ENCODE results near the gene CDK2.
"Not testable (repeated sequence)": the region's sequence is repeated elsewhere in the genome, so short reads cannot be mapped to it uniquely, and the experiment has no call there.

The CDK2 gene

GRCh38 chr12:55982319-55982936 lies 15.8 kb downstream of the CDK2 start:
- no peak for DNase-seq

- DNase-seq, result no peak
These were observed 16.7 kb downstream of the CDK2 start for GRCh38 chr12:55983232-55983842.

GRCh38 chr12:55984861-55985260 lies 18.2 kb downstream of the CDK2 start:
- no peak for DNase-seq

GRCh38 chr12:55985341-55985740 lies 18.7 kb downstream of the CDK2 start:
- DNase-seq, result no peak

GRCh38 chr12:55985976-55986375 lies 19.3 kb downstream of the CDK2 start:
- DNase-seq, result not testable (repeated sequence)

- no peak for DNase-seq
These were observed 24.5 kb downstream of the CDK2 start for GRCh38 chr12:55991110-55991509.

- no peak for DNase-seq
These were observed 26.7 kb downstream of the CDK2 start for GRCh38 chr12:55993230-55993853.

GRCh38 chr12:55995366-55995765 lies 28.7 kb downstream of the CDK2 start:
- no peak for DNase-seq

GRCh38 chr12:55996201-55996714 lies 29.6 kb downstream of the CDK2 start:
- peak; percentile 45 for DNase-seq

GRCh38 chr12:55996715-55997534 lies 30.3 kb downstream of the CDK2 start, which contains the start of gene SUOX:
SUOX (plus strand) TSS chr12:55997276; CDS start chr12:56002222, 4,946 bp downstream.
- peak; percentile 97 for DNase-seq

- DNase-seq, result no peak
These were observed 30.9 kb downstream of the CDK2 start for GRCh38 chr12:55997535-55997859.

GRCh38 chr12:55999522-55999921 lies 32.9 kb downstream of the CDK2 start:
- DNase-seq, result not testable (repeated sequence)

- not testable (repeated sequence) for DNase-seq
These were observed 33.4 kb downstream of the CDK2 start for GRCh38 chr12:55999999-56000540.

GRCh38 chr12:56001487-56002100 lies 35.0 kb downstream of the CDK2 start:
- DNase-seq, result no peak

GRCh38 chr12:56003376-56003775 lies 36.7 kb downstream of the CDK2 start:
- not testable (repeated sequence) for DNase-seq

- no peak for DNase-seq
These were observed 37.6 kb downstream of the CDK2 start for GRCh38 chr12:56004211-56004610.

- DNase-seq, result no peak
These were observed 41.2 kb downstream of the CDK2 start for GRCh38 chr12:56007564-56008559.

GRCh38 chr12:56010111-56010570 lies 43.5 kb downstream of the CDK2 start:
- DNase-seq, result no peak

GRCh38 chr12:56011509-56012090 lies 45.0 kb downstream of the CDK2 start:
- DNase-seq, result no peak

- DNase-seq, result no peak
These were observed 46.9 kb downstream of the CDK2 start for GRCh38 chr12:56013482-56013881.

- DNase-seq, result no peak
These were observed 47.6 kb downstream of the CDK2 start for GRCh38 chr12:56014205-56014604.

Data from HCEC 1CT (cell line).